ENCODE results near the gene EVI2B. TPM values are rescaled to one million over a fixed set of nuclear protein-coding genes. Genes with fewer than 3 reads are reported as not detected.

The EVI2B gene
- total RNA-seq, 1 donor from 2014 or later = 87.9 TPM

GRCh38 chr17:31296142-31296541 lies 17.7 kb downstream of the EVI2B start:
- no peak for ATAC-seq
- DNase-seq = no peak
- Histone ChIP-seq H3K36me3 (no peaks in the 10 kb centered on the region), H3K4me3 (no peak overlapping the region), H3K9me3 (no peaks in the 10 kb centered on the region), H3K4me1 (no peaks in the 10 kb centered on the region), H3K27me3 (no peaks in the 10 kb centered on the region), H3K27ac (no peak overlapping the region)
- TF ChIP-seq CTCF (IDR thresholded peaks at IDR 0.05) = no peak
- intact Hi-C loops (cut with DNase I) = no loop called here

GRCh38 chr17:31295489-31295871 lies 18.4 kb downstream of the EVI2B start:
- intact Hi-C loops (cut with DNase I) = no loop called here
- DNase-seq (no peak), ATAC-seq (no peak)
- Histone ChIP-seq H3K27ac (no peak overlapping the region), H3K27me3 (no peaks in the 10 kb centered on the region), H3K36me3 (no peaks in the 10 kb centered on the region), H3K9me3 (no peaks in the 10 kb centered on the region), H3K4me3 (no peak overlapping the region), H3K4me1 (no peaks in the 10 kb centered on the region)
- TF ChIP-seq CTCF (IDR thresholded peaks at IDR 0.05) = no peak

- Histone ChIP-seq H3K36me3 (no peaks in the 10 kb centered on the region), H3K27me3 (no peaks in the 10 kb centered on the region), H3K9me3 (no peaks in the 10 kb centered on the region), H3K27ac (no peak overlapping the region), H3K4me1 (no peaks in the 10 kb centered on the region), H3K4me3 (no peak overlapping the region)
- no peak for TF ChIP-seq CTCF (IDR thresholded peaks at IDR 0.05)
- intact Hi-C loops (cut with DNase I) = no loop called here
- DNase-seq (no peak), ATAC-seq (no peak)
These were observed 18.9 kb downstream of the EVI2B start for GRCh38 chr17:31294820-31295488.

- no peaks in the 10 kb centered on the region for H3K36me3 ChIP-seq
- no peaks in the 10 kb centered on the region for H3K4me1 ChIP-seq
- intact Hi-C loops (cut with DNase I) = no loop called here
- no peak for TF ChIP-seq CTCF (IDR thresholded peaks at IDR 0.05)
- H3K9me3 ChIP-seq = no peaks in the 10 kb centered on the region
- H3K4me3 ChIP-seq = no peak overlapping the region
- H3K27me3 ChIP-seq = no peaks in the 10 kb centered on the region
- ATAC-seq (no peak), DNase-seq (no peak)
- no peak overlapping the region for H3K27ac ChIP-seq
These were observed 19.6 kb downstream of the EVI2B start for GRCh38 chr17:31294231-31294630.

- no peaks in the 10 kb centered on the region for H3K4me1 ChIP-seq
- no peaks in the 10 kb centered on the region for H3K9me3 ChIP-seq
- TF ChIP-seq CTCF (IDR thresholded peaks at IDR 0.05) = no peak
- ATAC-seq (no peak), DNase-seq (no peak)
- no peak overlapping the region for H3K4me3 ChIP-seq
- H3K27ac ChIP-seq = no peak overlapping the region
- intact Hi-C loops (cut with DNase I) = no loop called here
- no peaks in the 10 kb centered on the region for H3K27me3 ChIP-seq
- no peaks in the 10 kb centered on the region for H3K36me3 ChIP-seq
These were observed 20.3 kb downstream of the EVI2B start for GRCh38 chr17:31293581-31293980.

GRCh38 chr17:31291820-31292219 lies 22.0 kb downstream of the EVI2B start:
- Histone ChIP-seq H3K4me3 (no peak overlapping the region), H3K4me1 (no peaks in the 10 kb centered on the region), H3K36me3 (no peaks in the 10 kb centered on the region), H3K9me3 (no peaks in the 10 kb centered on the region), H3K27ac (no peak overlapping the region), H3K27me3 (no peaks in the 10 kb centered on the region)
- ATAC-seq = no peak
- DNase-seq = no peak
- intact Hi-C loops (cut with DNase I) = no loop called here
- TF ChIP-seq CTCF (IDR thresholded peaks at IDR 0.05) = no peak

Data from upper lobe of right lung (tissue), 1 donor.